ENCODE data around the gene ZNF862.
"Not testable (repeated sequence)": the region's sequence is repeated elsewhere in the genome, so short reads cannot be mapped to it uniquely, and the experiment has no call there.

ZNF862 gene

GRCh38 chr7:149882248-149883047 lies 44.3 kb downstream of the ZNF862 start:
- DNase-seq, result no peak

- DNase-seq, result no peak
Measured at GRCh38 chr7:149883048-149883438, 44.9 kb downstream of the ZNF862 start.

- peak; percentile 81 for DNase-seq
Measured at GRCh38 chr7:149883452-149883861, 45.3 kb downstream of the ZNF862 start.

DNA sequence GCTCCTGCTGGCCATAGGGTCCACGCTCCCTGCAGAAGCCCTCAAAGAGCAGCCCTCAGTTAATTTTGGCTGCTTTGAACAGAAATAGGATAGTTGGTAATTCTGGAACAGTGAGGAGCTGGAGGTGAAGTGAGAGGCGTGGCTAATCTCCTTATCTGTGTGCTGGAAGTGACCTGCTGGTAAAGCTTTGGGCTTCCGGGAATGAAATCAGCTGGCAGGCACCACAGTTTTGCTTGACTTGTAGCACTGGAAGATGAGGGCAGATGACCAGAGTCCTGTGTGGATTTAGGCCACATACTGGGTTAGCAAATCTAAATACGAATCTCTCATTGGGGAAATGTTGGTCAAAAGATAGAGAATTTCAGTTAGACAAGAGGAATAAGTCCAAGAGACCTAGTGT lies 45.8 kb downstream of the ZNF862 start:
- DNase-seq, result no peak

DNA sequence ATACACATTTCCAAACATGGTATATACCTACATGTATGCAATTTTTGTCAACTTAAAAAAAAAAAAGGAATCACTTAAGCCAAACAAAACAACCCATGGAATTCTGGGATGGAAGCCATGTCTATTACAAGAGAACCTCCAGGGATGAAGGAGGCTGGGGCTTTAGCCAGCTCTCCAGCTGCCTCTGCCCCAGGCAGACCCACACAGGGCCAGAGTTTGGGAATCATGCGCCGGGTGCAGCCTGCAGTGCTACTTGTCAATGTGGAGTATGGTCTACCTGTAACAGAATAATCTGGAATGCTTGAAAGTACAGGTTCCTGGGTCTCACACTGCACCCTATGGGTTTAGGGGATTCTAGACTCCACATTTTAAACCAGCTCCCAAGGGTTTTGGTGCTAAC lies 46.4 kb downstream of the ZNF862 start:
- no peak for DNase-seq

- DNase-seq, result no peak
Measured at GRCh38 chr7:149885191-149886017, 47.2 kb downstream of the ZNF862 start.

DNA sequence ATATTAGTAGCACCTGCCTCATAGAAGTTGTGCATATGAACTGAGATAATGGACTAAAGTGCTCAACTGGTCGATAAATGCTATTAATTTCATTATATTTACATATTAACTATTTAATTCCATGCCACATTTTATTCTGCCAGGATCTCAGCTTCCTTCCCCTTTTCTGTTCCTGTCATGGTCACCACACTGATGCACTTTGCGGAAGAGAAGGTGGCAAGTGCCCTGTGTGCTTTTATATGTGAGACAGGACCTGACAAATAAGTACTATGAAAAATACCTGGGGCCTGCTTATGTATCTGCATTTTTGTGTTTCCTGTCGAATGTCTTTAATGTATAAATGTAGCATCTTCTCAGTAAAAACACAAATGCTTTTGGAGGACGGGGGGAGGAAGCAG lies 47.8 kb downstream of the ZNF862 start:
- no peak for DNase-seq

DNA sequence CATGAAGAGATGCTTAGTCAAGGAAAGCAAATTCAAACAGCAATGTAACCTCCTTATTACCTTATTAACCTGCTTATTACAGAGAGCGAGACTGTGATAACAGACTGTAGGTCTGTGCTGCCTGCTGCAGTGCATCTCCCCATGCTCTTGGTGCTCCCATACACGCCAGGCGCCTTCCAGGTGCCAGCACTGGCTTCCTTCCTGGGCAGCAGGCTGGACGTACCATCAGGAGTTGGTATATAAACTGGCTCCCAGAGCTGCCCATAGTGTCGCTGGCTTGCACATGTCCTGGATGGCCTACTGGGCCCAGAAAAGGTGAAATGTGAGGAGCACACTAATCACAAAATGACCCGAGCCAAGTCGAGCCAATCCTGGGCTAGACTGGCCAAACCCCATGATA lies 49.1 kb downstream of the ZNF862 start:
- DNase-seq, result no peak

- DNase-seq, result not testable (repeated sequence)
Measured at GRCh38 chr7:149890715-149891114, 52.5 kb downstream of the ZNF862 start.

DNA sequence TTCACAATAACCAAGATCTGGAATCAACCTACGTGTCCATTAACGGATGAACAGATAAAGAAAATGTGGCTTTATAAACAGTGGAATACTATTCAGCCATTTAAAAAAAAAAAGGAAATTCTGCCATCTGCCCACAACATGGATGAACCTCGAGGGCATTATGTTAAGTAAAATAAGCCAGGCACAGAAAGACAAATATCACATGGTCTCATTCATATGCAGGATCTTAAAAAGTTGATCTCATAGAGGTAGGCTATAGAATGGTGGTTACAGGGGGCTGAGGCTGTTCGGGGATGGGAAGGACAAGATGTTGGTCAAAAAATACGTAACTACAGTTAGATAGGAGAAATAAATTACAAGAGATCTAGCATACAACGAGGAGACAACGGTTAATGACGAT lies 56.8 kb downstream of the ZNF862 start:
- DNase-seq, result not testable (repeated sequence)

GRCh38 chr7:149907776-149908376 lies 69.7 kb downstream of the ZNF862 start:
- not testable (repeated sequence) for DNase-seq

GRCh38 chr7:149910219-149910618 lies 72.0 kb downstream of the ZNF862 start:
- not testable (repeated sequence) for DNase-seq

GRCh38 chr7:149912126-149912525 lies 74.0 kb downstream of the ZNF862 start:
- not testable (repeated sequence) for DNase-seq
